ENCODE results near the gene GARS1.
"Not testable (repeated sequence)": the region's sequence is repeated elsewhere in the genome, so short reads cannot be mapped to it uniquely, and the experiment has no call there.

GARS1 gene

GRCh38 chr7:30583181-30583580 is 11.5 kb upstream of the GARS1 start:
- DNase-seq = no peak

DNA sequence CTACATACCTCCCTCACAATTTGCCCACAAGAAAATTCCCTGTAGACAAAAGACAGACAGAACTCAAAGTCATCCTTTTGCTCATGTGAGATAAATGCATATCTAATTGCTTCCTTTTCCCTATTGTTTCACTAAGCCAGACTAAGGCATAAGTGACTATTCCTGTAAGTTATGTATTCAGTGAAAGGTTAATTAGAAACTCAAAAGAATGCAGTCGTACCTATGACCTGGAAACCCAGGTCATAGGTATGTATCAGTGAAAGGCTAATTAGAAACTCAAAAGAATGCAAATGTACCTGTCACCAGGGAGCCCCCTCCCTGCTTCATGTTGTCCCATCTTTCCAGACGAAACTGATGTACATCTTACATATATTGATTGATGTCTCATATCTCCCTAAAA is 10.3 kb upstream of the GARS1 start:
- no peak for DNase-seq

GRCh38 chr7:30584965-30585364 is 9.7 kb upstream of the GARS1 start:
- no peak for DNase-seq

- DNase-seq = no peak
Observed at GRCh38 chr7:30585675-30586074, 9.0 kb upstream of the GARS1 start.

DNA sequence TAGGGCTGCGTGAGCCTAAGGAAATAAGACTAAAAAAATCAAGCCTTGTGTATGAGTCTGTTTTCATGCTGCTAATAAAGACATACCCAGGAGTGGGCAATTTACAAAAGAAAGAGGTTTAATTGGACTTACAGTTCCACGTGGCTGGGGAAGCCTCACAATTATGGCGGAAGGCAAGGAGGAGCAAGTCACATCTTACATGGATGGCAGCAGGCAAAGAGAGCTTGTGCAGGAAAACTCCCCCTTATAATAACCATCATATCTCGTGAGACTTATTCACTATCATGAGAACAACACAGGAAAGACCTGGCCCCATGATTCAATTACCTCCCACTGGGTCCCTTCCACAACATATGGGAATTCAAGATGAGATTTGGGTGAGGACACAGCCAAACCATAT is 7.1 kb upstream of the GARS1 start:
- not testable (repeated sequence) for DNase-seq

DNA sequence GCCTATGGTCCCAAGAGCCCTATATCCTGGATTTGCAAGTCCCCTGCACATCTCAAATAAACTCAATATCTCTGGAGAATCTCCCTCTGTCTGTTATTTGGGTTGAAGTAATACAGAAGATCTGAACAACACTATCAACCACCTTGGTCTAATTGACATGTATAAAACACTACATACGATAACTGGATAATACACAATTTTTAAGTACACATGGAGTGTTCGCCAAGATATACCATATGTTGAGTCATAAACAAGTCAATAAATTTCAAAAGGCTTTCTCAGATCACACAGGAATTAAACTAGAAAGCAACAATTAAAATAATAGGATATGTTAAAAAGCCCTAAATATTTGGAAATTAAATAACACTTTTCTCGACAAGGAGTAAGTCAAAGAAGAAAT is 5.6 kb upstream of the GARS1 start:
- no peak for DNase-seq

- peak; percentile 28 for DNase-seq
Observed at GRCh38 chr7:30594048-30594539, 584 bp upstream of the GARS1 start.

DNA sequence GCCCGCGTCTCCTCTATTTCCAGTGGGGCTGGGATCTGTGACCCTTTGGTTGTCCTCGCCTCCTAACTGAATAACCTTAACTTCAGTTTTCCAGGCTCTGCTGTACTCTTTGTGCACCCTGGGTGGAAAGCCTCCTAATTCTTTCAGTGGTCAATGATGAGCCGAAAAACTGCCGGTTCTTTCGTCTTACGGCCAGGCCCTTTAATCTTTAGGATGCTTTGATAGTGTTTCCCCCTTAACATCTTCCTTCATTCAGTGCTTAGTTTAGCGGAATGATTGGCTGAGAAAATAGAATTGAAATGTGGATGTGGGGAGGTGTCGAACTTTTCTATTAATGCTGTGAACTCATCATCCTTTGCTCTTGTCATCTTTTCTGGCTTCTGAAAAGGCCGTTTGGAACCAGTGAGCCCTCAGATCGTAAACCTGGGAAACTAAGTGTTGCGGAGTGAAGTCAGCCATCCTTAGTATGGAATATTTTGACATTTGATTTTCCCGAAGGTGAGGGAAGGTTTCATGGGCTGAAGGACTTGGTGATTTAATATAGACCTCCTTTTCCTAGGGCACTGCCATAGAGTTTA is 847 bp downstream of the GARS1 start:
- DNase-seq = no peak

GRCh38 chr7:30596014-30596641 is 1.4 kb downstream of the GARS1 start:
- DNase-seq = peak; percentile 8

GRCh38 chr7:30596721-30597120 is 2.0 kb downstream of the GARS1 start:
- DNase-seq = no peak

GRCh38 chr7:30598121-30598876 is 3.6 kb downstream of the GARS1 start:
- no peak for DNase-seq

DNA sequence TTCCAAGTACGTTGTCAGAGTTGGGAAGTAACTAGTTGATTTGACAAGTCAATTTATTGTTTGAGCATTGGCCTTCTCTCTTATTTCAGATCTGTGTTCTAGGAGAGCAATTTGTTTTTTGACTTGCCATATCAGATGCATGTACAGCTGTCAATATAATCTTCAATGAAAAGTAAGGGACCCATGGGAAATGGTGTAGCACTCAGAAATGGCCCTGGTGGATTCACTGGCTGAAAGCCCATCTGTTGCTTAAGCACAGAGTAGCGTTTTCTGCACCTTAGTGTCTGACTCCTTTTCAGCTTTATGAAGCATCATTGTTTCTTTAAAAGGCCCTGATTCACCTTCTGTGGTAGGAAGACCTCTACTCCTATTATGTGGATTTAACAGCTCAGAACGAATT is 10.2 kb downstream of the GARS1 start:
- DNase-seq = no peak

DNA sequence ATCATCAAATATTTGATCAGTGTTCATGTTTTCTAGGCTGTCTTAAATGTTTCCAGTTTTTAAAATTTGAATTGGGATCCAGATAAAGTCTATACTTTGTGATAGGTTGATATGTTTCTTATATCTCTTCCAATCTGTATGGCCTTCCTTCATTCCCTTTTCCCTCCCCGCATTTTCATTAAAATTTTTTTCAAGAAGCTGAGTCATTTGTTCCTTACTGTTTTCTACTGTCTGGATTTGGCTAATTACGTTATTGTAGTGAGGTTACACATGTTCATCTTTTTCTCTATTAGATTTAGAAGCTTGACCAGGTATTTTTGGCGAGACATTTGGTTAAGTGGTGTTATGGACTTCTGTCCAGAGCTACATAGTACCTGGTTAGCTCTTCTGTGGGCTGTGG is 11.2 kb downstream of the GARS1 start:
- no peak for DNase-seq

DNA sequence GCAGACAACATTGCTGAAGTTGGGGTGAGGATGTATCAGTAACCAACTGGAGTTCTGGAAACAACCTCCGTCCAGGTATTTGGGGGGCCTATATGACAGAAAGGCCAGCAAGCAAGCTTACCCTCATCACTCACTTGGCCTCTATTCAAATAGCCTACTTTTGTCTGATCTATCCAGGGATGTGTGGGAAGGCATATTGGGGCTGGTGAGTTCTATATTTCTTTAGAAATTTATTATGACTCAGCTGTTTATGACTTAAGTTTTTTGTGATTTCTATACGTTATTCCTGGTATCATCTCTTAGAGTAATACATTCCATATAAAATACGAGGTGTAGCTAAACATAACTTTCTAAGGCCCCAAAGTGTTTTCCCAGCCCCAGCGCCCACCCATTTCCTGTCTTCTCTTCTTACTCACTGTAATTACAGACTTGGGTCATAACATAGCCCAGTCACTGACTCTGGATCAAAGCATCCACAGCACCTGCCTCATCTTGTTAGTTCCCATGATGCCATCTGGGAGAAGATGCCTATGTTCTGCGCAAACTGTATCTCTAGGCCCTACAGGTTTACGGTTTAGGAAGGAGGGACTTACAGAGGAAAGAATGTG is 18.1 kb downstream of the GARS1 start:
- peak; percentile 14 for DNase-seq

DNA sequence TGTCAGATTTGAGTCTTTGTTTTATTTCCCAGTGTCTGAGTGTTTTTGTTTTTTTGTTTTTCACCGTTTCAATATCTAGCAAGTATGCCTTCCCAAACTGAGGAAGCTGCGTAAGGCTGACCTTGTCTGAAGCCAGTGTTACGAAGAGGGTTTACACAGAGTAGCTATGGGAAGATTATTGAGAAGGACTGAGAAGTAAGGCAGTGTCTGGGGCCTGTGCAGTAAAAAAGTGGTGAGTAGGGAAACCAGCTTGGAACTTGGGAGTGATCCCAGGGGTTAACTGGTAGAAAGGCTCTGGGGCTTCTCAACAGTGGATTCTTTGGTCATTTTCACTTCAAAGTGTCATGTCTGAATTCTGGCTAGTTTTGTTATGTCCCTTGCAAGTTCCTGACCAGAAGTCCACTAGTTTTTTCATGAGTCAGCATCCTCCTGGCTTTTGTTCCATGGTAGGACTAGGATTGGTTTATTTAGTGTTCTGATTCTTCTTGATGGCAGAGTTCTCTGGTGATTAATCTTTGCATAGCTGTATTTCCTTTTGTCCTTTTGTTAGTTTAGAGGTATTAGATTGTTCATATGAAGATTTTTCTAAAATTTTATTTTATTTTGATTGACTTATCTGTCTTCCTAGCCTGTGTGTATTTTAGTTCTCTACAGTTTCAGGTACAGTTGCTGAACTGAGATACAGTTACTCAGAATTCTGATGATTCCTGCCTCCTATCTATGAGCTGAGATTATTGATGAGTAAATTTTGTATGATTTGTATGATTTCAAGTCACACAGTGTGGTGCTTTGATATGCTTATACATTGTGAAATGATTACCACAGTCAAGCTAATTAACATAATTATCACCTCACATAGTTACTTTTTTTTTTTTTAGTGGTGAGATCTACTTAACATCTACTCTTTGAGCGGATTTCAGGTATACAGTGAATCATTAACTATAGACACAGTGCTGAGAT is 19.0 kb downstream of the GARS1 start:
- DNase-seq = no peak

DNA sequence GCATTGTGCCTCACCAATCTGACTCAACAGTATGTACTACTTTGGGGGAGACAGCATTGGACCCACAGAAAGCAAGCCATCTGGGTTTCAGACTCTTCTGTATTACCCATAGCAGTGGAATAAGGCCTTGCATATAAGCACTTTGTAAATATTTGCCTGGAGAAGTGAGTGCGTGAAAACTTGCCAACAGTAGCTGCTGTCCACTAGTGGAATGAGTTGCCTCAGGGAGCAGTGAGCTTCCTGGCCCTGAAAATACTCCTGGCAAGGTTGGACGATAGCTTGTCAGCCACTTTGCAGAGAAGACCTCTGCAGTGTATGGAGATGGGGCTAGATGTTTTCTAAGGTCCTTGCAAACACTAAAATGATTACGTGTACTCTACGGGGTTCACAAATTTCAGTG is 21.6 kb downstream of the GARS1 start:
- DNase-seq = no peak

DNA sequence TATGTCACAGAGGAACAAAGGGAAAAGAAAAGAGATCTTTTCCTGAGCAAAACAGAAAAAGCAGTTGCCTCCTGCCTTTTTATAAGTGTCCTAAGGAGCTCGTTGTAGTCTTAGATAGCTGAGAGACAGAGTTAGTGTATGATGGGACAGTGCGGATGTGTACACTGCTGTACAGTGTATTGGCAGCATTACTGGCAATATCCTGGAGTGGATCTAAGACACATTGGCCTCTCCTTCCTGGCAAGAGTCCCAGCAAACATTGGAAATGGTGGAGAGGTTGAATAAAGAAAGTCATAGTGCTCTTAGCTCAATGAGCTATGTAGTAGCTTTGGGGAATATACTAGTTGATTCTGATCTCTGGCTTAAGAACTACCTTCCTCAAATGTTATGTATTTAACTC is 22.7 kb downstream of the GARS1 start:
- DNase-seq = no peak

- no peak for DNase-seq
Observed at GRCh38 chr7:30618080-30618676, 23.5 kb downstream of the GARS1 start.

GRCh38 chr7:30618961-30619360 is 24.3 kb downstream of the GARS1 start:
- DNase-seq = no peak

DNA sequence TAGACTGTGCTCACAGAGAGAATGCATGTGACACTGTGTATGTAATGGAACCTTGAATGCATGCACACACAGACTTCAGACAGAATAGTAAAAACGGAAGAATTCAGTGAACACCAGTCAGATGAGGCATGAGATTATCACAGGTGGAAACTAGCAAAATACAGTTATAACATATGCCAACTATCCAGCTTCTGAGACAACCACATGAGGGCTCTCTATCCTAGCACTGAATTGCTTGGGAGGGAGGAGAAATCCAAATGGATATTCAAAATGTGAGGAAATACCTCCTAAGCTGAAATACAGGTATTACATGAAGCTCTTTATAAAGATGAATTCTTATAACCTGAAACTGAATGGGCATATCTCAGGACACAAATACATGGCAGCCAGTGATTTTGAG is 30.6 kb downstream of the GARS1 start:
- DNase-seq = no peak

GRCh38 chr7:30627026-30627425 is 32.3 kb downstream of the GARS1 start:
- no peak for DNase-seq

DNA sequence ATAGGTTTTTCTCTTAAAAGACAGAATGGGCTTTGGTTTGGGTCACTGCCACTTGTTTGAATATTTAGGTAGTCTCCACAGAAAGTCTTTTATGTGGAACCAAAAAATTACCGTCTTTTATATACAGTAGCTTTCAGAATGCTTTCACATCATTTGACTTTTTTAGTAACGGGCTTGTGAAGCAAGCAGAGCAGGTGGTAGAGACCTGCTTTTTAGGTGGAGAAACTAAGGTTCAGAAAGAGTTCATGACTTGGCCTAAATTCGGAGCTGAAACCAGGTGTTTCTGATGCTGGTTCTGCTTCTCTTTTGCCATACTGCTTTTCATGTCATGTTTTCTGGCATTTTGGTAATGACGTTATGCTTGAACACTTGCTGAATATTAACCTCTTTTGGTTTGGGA is 36.3 kb downstream of the GARS1 start:
- DNase-seq = no peak
